Measurements from ENCODE around the gene MRPS31. TPM values are rescaled to one million over a fixed set of nuclear protein-coding genes. Genes with fewer than 3 reads are reported as not detected.

The MRPS31 gene
- total RNA-seq, 1 experiment from 2014 or later = 10.9 TPM

- H3K4me3 ChIP-seq (ENCODE audit: low read depth in 2 of 2, low read length in 2 of 2) = no peak overlapping the region
- H3K9me3 ChIP-seq (ENCODE audit: control insufficient read depth, insufficient read depth, low read depth, low read length) = no peaks in the 10 kb centered on the region
- no peaks in the 10 kb centered on the region for H3K4me1 ChIP-seq (ENCODE audit: control insufficient read depth, insufficient read depth, low read length)
- H3K36me3 ChIP-seq (ENCODE audit: control insufficient read depth, insufficient read depth, low read length) = no peaks in the 10 kb centered on the region
- H3K27ac ChIP-seq (ENCODE audit: low read length) = no peak overlapping the region
- no peak for DNase-seq (ENCODE audit: low read depth, low spot score)
- in situ Hi-C loops (cut with HindIII; ENCODE audit: low pct_unique_long_range_greater_than_20kb, low sequenced_read_pairs) = no loop called here
- POLR2A ChIA-PET = no interaction called here
- ATAC-seq = no peak
- no TSS peak for BruUV-seq (replicated peaks)
- TF ChIP-seq SIN3A (IDR thresholded peaks at IDR 0.05; ENCODE audit: borderline replicate concordance, insufficient read depth, low read depth, low read length) (no peak), REST (IDR thresholded peaks at IDR 0.05; ENCODE audit: insufficient read depth in 1 of 2, low read depth in 2 of 2, low read length in 1 of 2) (no peak), CTCF (IDR thresholded peaks at IDR 0.05) (no peak), POLR2AphosphoS5 (IDR thresholded peaks at IDR 0.05; ENCODE audit: low read depth, low read length) (no peak), TCF7L2 (IDR thresholded peaks at IDR 0.05; ENCODE audit: low read depth, low read length) (no peak)
- CTCF ChIA-PET = no interaction called here
- intact Hi-C loops (cut with micrococcal nuclease; ENCODE audit: unreplicated experiment) = no loop called here
- H3K27me3 ChIP-seq (ENCODE audit: control insufficient read depth, insufficient read depth, low read length) = no peaks in the 10 kb centered on the region
Observed at GRCh38 chr13:40818926-40819325, 47.9 kb upstream of the MRPS31 start.

DNA sequence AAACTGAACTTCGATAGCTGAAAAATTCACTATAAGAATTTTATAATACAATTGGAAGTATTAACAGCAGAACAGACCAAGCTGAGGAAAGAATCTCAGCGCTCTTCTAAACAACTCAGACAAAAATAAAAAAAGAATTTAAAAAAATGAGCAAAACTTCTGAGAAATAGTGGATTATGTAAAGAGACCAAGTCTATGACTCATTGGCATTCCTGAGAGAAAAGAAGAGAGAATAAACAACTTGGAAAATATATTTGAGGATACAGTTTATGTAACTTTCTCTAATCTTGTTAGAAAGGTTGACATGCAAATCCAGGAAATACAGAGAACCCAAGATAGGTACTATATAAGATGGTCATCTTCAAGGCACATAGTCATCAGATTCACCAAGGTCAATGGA is 43.8 kb upstream of the MRPS31 start:
- CTCF ChIA-PET = no interaction called here
- in situ Hi-C loops (cut with HindIII; ENCODE audit: low pct_unique_long_range_greater_than_20kb, low sequenced_read_pairs) (no loop called here), intact Hi-C loops (cut with micrococcal nuclease; ENCODE audit: unreplicated experiment) (no loop called here)
- Histone ChIP-seq H3K4me1 (ENCODE audit: control insufficient read depth, insufficient read depth, low read length) (no peaks in the 10 kb centered on the region), H3K9me3 (ENCODE audit: control insufficient read depth, insufficient read depth, low read depth, low read length) (no peaks in the 10 kb centered on the region), H3K36me3 (ENCODE audit: control insufficient read depth, insufficient read depth, low read length) (no peaks in the 10 kb centered on the region), H3K4me3 (ENCODE audit: low read depth in 2 of 2, low read length in 2 of 2) (no peak overlapping the region), H3K27ac (ENCODE audit: low read length) (no peak overlapping the region), H3K27me3 (ENCODE audit: control insufficient read depth, insufficient read depth, low read length) (no peaks in the 10 kb centered on the region)
- DNase-seq (ENCODE audit: low read depth, low spot score) (no peak), ATAC-seq (no peak)
- no peak for TF ChIP-seq TCF7L2 (IDR thresholded peaks at IDR 0.05; ENCODE audit: low read depth, low read length)
- TF ChIP-seq SIN3A (IDR thresholded peaks at IDR 0.05; ENCODE audit: borderline replicate concordance, insufficient read depth, low read depth, low read length) = no peak
- TF ChIP-seq CTCF (IDR thresholded peaks at IDR 0.05) = no peak
- no peak for TF ChIP-seq REST (IDR thresholded peaks at IDR 0.05; ENCODE audit: insufficient read depth in 1 of 2, low read depth in 2 of 2, low read length in 1 of 2)
- TF ChIP-seq POLR2AphosphoS5 (IDR thresholded peaks at IDR 0.05; ENCODE audit: low read depth, low read length) = no peak
- BruUV-seq (replicated peaks) = no TSS peak
- POLR2A ChIA-PET = no interaction called here

All from Panc1 (cell line).